PC-9 (cell line): ENCODE measurements around the gene SLC46A2.

Experiments used
- EZH2 ChIP-seq: fragments of 200-600 bp; sonication (generic); IDR thresholded peaks from 2 replicates; pipeline ENCODE4 v1.8.0; 2017; ENCODE audit warnings: antibody characterized with exemption, low read depth
- TF ChIP-seq, protein P1 (sequence below): fragments of 200-600 bp; sonication (generic); conservative IDR thresholded peaks from 2 replicates; pipeline ENCODE4 v1.6.1; 2017; ENCODE audit warnings: mixed run types, antibody characterized with exemption, mild to moderate bottlenecking, moderate library complexity

DNA sequence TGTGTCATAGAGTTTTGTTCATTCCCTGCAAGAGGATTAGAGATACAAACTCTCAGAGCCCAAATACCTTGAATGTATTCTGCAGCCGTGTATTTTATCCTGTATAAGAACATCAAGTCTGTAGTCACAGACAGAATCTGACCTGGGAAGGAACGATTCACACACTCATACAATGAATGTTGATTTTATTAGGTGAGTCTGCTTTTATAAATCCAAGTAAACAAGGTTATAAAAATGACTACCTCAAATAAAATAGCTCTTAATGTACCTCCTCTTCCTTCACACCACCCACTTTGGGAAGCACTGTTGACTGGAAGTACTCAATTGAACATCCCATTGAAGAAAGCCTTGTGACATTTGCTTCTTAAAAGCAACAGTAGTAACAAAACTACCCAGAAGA, 11.9 kb downstream of the SLC46A2 start:
- TF ChIP-seq, protein P1, sequence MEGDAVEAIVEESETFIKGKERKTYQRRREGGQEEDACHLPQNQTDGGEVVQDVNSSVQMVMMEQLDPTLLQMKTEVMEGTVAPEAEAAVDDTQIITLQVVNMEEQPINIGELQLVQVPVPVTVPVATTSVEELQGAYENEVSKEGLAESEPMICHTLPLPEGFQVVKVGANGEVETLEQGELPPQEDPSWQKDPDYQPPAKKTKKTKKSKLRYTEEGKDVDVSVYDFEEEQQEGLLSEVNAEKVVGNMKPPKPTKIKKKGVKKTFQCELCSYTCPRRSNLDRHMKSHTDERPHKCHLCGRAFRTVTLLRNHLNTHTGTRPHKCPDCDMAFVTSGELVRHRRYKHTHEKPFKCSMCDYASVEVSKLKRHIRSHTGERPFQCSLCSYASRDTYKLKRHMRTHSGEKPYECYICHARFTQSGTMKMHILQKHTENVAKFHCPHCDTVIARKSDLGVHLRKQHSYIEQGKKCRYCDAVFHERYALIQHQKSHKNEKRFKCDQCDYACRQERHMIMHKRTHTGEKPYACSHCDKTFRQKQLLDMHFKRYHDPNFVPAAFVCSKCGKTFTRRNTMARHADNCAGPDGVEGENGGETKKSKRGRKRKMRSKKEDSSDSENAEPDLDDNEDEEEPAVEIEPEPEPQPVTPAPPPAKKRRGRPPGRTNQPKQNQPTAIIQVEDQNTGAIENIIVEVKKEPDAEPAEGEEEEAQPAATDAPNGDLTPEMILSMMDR: no peak
- TF ChIP-seq EZH2: no peak
